ENCODE measurements around the gene MDFIC. TPM values are rescaled to one million over a fixed set of nuclear protein-coding genes. Genes with fewer than 3 reads are reported as not detected.

MDFIC gene
- total RNA-seq, 2 experiments from 2014 or later: 25.9 to 27.1 TPM

- peaks cover 3% of the 10 kb centered on the region for H3K36me3 ChIP-seq (ENCODE audit: insufficient read depth, low read length)
- intact Hi-C loops (cut with DNase I, micrococcal nuclease): loop anchor here in 1 of 2 experiments (2.0 kb wide), 1 partner anchor 17 kb away; no protein-coding TSS in a partner anchor
- Mint-ChIP-seq H3K36me3 (ENCODE audit: low read depth) (no peaks in the 10 kb centered on the region), H3K9me3 (no peaks in the 10 kb centered on the region), H3K27me3 (no peaks in the 10 kb centered on the region), H3K4me1 (ENCODE audit: low read depth) (peaks cover 46% of the 10 kb centered on the region), H3K27ac (no peak overlapping the region), H3K4me3 (peak overlapping the region; percentile 3)
- no peak overlapping the region for H3K4me3 ChIP-seq (ENCODE audit: low read length)
- H3K27ac ChIP-seq (ENCODE audit: low read depth in 1 of 2, low read length in 2 of 2): no peak overlapping the region
- H3K9me3 ChIP-seq (ENCODE audit: control insufficient read depth in 1 of 2, insufficient read depth in 1 of 2, low read length in 2 of 2): no peaks in the 10 kb centered on the region
- H3K27me3 ChIP-seq (ENCODE audit: control insufficient read depth in 1 of 2, insufficient read depth in 2 of 2, low read length in 2 of 2): no peaks in the 10 kb centered on the region
- CTCF ChIA-PET: no interaction called here
- no peak for TF ChIP-seq CTCF (IDR thresholded peaks at IDR 0.05)
- ATAC-seq (ENCODE audit: poor library complexity) (no peak), DNase-seq (no peak)
- peaks cover 31% of the 10 kb centered on the region for H3K4me1 ChIP-seq (ENCODE audit: insufficient read depth, low read length)
- POLR2A ChIA-PET: interaction anchor here (1.0 kb wide), 1 partner anchor 11 kb away, joined by 4 read pairs; no protein-coding TSS in a partner anchor
Measured at GRCh38 chr7:114933658-114934057, 11.8 kb downstream of the MDFIC start.

GRCh38 chr7:114934086-114934485, 12.2 kb downstream of the MDFIC start:
- ATAC-seq (ENCODE audit: poor library complexity) (no peak), DNase-seq (no peak)
- H3K4me1 ChIP-seq (ENCODE audit: insufficient read depth, low read length): peaks cover 28% of the 10 kb centered on the region
- Mint-ChIP-seq H3K27ac (no peak overlapping the region), H3K9me3 (no peaks in the 10 kb centered on the region), H3K4me3 (peak overlapping the region; percentile 3), H3K4me1 (ENCODE audit: low read depth) (peaks cover 49% of the 10 kb centered on the region), H3K27me3 (no peaks in the 10 kb centered on the region), H3K36me3 (ENCODE audit: low read depth) (no peaks in the 10 kb centered on the region)
- intact Hi-C loops (cut with DNase I, micrococcal nuclease): loop anchor here in 1 of 2 experiments (2.0 kb wide), 1 partner anchor 17 kb away; no protein-coding TSS in a partner anchor
- no peak overlapping the region for H3K4me3 ChIP-seq (ENCODE audit: low read length)
- no peak for TF ChIP-seq CTCF (IDR thresholded peaks at IDR 0.05)
- peaks cover 3% of the 10 kb centered on the region for H3K36me3 ChIP-seq (ENCODE audit: insufficient read depth, low read length)
- H3K27me3 ChIP-seq (ENCODE audit: control insufficient read depth in 1 of 2, insufficient read depth in 2 of 2, low read length in 2 of 2): no peaks in the 10 kb centered on the region
- ChIA-PET CTCF (no interaction called here), POLR2A (interaction anchor here (1.0 kb wide), 1 partner anchor 11 kb away, joined by 4 read pairs; no protein-coding TSS in a partner anchor)
- no peaks in the 10 kb centered on the region for H3K9me3 ChIP-seq (ENCODE audit: control insufficient read depth in 1 of 2, insufficient read depth in 1 of 2, low read length in 2 of 2)
- H3K27ac ChIP-seq (ENCODE audit: low read depth in 1 of 2, low read length in 2 of 2): no peak overlapping the region

DNA sequence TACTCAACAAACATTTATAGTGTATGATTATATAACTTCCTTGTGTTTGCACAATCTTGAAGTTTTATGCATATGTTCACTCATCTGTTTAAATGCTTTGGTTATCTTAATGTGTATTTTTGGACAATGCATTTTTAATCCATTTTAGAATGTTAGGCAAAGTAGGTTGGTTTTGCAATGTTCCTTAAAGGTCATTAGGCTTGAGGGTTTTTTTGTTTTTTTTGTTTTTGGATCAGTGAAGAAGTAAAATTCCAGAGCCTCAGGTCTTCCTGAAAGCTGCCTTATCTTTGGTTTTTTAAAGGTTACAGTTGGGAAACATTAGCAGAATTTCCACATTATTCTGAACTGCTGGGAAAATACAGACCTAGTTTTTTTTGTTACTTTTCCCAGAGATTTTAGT, 12.8 kb downstream of the MDFIC start:
- CTCF ChIA-PET: no interaction called here
- POLR2A ChIA-PET: no interaction called here
- no peaks in the 10 kb centered on the region for H3K9me3 Mint-ChIP-seq
- Histone ChIP-seq H3K27ac (ENCODE audit: low read depth in 1 of 2, low read length in 2 of 2) (no peak overlapping the region), H3K9me3 (ENCODE audit: control insufficient read depth in 1 of 2, insufficient read depth in 1 of 2, low read length in 2 of 2) (no peaks in the 10 kb centered on the region), H3K4me1 (ENCODE audit: insufficient read depth, low read length) (peaks cover 23% of the 10 kb centered on the region), H3K36me3 (ENCODE audit: insufficient read depth, low read length) (peaks cover 3% of the 10 kb centered on the region), H3K4me3 (ENCODE audit: low read length) (no peak overlapping the region), H3K27me3 (ENCODE audit: control insufficient read depth in 1 of 2, insufficient read depth in 2 of 2, low read length in 2 of 2) (no peaks in the 10 kb centered on the region)
- intact Hi-C loops (cut with DNase I, micrococcal nuclease): loop anchor here in 1 of 2 experiments (2.0 to 5.0 kb wide), 2 partner anchors 16 to 67 kb away; no protein-coding TSS in a partner anchor
- H3K36me3 Mint-ChIP-seq (ENCODE audit: low read depth): no peaks in the 10 kb centered on the region
- peaks cover 52% of the 10 kb centered on the region for H3K4me1 Mint-ChIP-seq (ENCODE audit: low read depth)
- ATAC-seq (ENCODE audit: poor library complexity) (no peak), DNase-seq (no peak)
- no peak overlapping the region for H3K4me3 Mint-ChIP-seq
- no peak for TF ChIP-seq CTCF (IDR thresholded peaks at IDR 0.05)
- H3K27ac Mint-ChIP-seq: no peak overlapping the region
- no peaks in the 10 kb centered on the region for H3K27me3 Mint-ChIP-seq

Data from CD4-positive, alpha-beta T cell (primary cell).